Ascending aorta (tissue), 2 donors: ENCODE measurements around the gene SLC25A39. TPM values are rescaled to one million over a fixed set of nuclear protein-coding genes. Genes with fewer than 3 reads are reported as not detected.

ENCODE experiments used
- DNase-seq, 2 donors: peaks; one replicate each; pipeline ENCODE4 v3.0.0-alpha.2; 2019; ENCODE audit warnings: low spot score in 2 of 2
- H3K27ac ChIP-seq, 2 donors: fragments of 200-600 bp; sonication (generic); one replicate each; pipeline ENCODE4 v1.5.1; 2016 to 2017; ENCODE audit warnings: mild to moderate bottlenecking in 1 of 2
- H3K27me3 ChIP-seq: fragments of 200-600 bp; sonication (generic); one replicate; pipeline ENCODE4 v1.5.1; 2017
- H3K36me3 ChIP-seq, 2 donors: fragments of 200-600 bp; sonication (generic); one replicate each; pipeline ENCODE4 v1.5.1; 2016
- H3K4me1 ChIP-seq, 2 donors: fragments of 200-600 bp; sonication (generic); one replicate each; pipeline ENCODE4 v1.5.1; 2016 to 2017; ENCODE audit warnings: mild to moderate bottlenecking in 1 of 2
- H3K4me3 ChIP-seq, 2 donors: fragments of 200-600 bp; sonication (generic); one replicate each; pipeline ENCODE4 v1.5.1; 2016 to 2017; ENCODE audit warnings: mild to moderate bottlenecking in 1 of 2
- H3K9me3 ChIP-seq, 2 donors: fragments of 200-600 bp; sonication (generic); one replicate each; pipeline ENCODE4 v1.5.1; 2016
- intact Hi-C: fragments of 100-400 bp; cut with DNase I; formaldehyde crosslinking; loops from one replicate; pipeline ENCODE4 v1.15.1; 2023
- total RNA-seq: library from RNA; depleted of rRNA; stranded (reverse); fragments of >200 nt; gene quantifications from one replicate; pipeline ENCODE4 v1.1.0, GENCODE V29; 2016
- TF ChIP-seq, protein P1 (sequence below), 3 experiments: fragments of 200-600 bp in 2 of 3; fragments of 450-650 bp in 1 of 3; sonication (generic) in 2 of 3; IDR thresholded peaks; one replicate each; pipeline ENCODE4 v1.5.1; 2016 to 2019; ENCODE audit warnings: antibody characterized with exemption in 3 of 3, mild to moderate bottlenecking in 1 of 3, moderate library complexity in 1 of 3

Gene SLC25A39
- total RNA-seq, 1 donor from 2014 or later = 182 TPM

DNA sequence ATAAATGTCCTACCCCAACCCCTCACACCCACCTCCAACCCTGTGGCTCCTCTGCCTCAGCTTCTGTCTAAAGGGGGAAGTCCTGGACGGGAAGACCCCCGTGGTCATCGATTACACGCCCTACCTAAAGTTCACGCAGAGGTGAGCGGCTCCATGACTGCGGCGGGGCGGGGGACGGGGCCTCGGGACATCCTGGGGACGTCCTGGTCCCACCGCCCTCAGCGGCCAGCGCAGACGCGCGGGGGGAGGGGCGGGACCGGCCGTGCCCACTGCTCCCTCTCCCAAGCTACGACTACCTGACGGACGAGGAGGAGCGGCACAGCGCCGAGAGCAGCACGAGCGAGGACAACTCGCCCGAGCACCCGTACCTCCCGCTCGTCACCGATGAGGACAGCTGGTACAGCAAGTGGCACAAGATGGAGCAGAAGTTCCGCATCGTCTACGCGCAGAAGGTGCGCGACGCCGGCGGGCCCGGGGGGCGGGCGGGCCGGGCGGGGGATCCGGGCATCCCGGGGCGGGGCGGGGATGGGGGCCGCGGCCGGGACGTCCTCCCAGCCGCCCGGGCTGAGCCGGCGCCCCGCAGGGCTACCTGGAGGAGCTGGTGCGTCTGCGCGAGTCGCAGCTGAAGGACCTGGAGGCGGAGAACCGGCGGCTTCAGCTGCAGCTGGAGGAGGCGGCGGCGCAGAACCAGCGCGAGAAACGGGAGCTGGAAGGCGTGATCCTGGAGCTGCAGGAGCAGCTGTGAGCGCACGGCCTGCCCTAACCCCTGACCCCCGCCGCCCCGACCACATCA, 9.6 kb downstream of the SLC25A39 start:
- Histone ChIP-seq H3K4me3 (peak overlapping the region; percentile 50 to 52), H3K36me3 (peaks cover 8 to 9% of the 10 kb centered on the region in 2 donors), H3K4me1 (peaks cover 4 to 9% of the 10 kb centered on the region in 2 donors), H3K27ac (no peak overlapping the region), H3K9me3 (no peaks in the 10 kb centered on the region), H3K27me3 (peaks cover 14% of the 10 kb centered on the region)
- TF ChIP-seq, protein P1, sequence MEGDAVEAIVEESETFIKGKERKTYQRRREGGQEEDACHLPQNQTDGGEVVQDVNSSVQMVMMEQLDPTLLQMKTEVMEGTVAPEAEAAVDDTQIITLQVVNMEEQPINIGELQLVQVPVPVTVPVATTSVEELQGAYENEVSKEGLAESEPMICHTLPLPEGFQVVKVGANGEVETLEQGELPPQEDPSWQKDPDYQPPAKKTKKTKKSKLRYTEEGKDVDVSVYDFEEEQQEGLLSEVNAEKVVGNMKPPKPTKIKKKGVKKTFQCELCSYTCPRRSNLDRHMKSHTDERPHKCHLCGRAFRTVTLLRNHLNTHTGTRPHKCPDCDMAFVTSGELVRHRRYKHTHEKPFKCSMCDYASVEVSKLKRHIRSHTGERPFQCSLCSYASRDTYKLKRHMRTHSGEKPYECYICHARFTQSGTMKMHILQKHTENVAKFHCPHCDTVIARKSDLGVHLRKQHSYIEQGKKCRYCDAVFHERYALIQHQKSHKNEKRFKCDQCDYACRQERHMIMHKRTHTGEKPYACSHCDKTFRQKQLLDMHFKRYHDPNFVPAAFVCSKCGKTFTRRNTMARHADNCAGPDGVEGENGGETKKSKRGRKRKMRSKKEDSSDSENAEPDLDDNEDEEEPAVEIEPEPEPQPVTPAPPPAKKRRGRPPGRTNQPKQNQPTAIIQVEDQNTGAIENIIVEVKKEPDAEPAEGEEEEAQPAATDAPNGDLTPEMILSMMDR (IDR thresholded peaks at IDR 0.05) = no peak
- DNase-seq = no peak
- intact Hi-C loops = no loop called here

GRCh38 chr17:44314524-44314868, 10.1 kb downstream of the SLC25A39 start:
- Histone ChIP-seq H3K27me3 (peaks cover 14% of the 10 kb centered on the region), H3K4me3 (no peak overlapping the region), H3K36me3 (peaks cover 3% of the 10 kb centered on the region in 2 donors), H3K9me3 (no peaks in the 10 kb centered on the region), H3K27ac (no peak overlapping the region), H3K4me1 (peaks cover 4 to 9% of the 10 kb centered on the region in 2 donors)
- intact Hi-C loops = no loop called here
- no peak for DNase-seq
- TF ChIP-seq, protein P1 (IDR thresholded peaks at IDR 0.05) = no peak

DNA sequence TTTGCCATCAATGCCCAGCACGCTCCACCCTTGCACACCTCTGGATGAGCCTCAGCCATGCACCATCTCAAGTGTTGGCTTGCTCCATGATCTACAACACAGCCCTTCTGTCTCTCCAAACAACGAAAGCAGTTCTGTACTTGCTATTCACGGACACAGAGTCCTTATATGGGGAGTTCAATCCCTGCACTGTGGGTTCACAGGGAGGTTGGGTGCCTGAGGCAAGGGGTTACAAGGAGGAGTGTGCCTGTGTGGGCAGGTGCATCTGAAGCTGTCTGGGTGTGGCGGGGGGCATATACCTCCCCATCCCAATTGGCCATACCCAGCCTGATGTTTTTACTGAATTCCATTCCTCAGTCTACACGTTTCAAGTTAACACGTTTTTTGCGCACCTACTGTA, 10.6 kb downstream of the SLC25A39 start:
- TF ChIP-seq, protein P1 (IDR thresholded peaks at IDR 0.05) = no peak
- H3K9me3 ChIP-seq = no peaks in the 10 kb centered on the region
- H3K27me3 ChIP-seq = peaks cover 14% of the 10 kb centered on the region
- intact Hi-C loops = no loop called here
- H3K4me3 ChIP-seq = no peak overlapping the region
- H3K27ac ChIP-seq = no peak overlapping the region
- peaks cover 4 to 9% of the 10 kb centered on the region in 2 donors for H3K4me1 ChIP-seq
- no peak for DNase-seq
- H3K36me3 ChIP-seq = no peaks in the 10 kb centered on the region

- intact Hi-C loops = no loop called here
- H3K27me3 ChIP-seq = peaks cover 14% of the 10 kb centered on the region
- H3K9me3 ChIP-seq = no peaks in the 10 kb centered on the region
- no peak for DNase-seq
- TF ChIP-seq, protein P1 (IDR thresholded peaks at IDR 0.05) = no peak
- no peak overlapping the region for H3K4me3 ChIP-seq
- no peak overlapping the region for H3K27ac ChIP-seq
- peaks cover 4 to 21% of the 10 kb centered on the region in 2 donors for H3K4me1 ChIP-seq
- H3K36me3 ChIP-seq = no peaks in the 10 kb centered on the region
Measured at GRCh38 chr17:44312396-44313104, 12.1 kb downstream of the SLC25A39 start.

DNA sequence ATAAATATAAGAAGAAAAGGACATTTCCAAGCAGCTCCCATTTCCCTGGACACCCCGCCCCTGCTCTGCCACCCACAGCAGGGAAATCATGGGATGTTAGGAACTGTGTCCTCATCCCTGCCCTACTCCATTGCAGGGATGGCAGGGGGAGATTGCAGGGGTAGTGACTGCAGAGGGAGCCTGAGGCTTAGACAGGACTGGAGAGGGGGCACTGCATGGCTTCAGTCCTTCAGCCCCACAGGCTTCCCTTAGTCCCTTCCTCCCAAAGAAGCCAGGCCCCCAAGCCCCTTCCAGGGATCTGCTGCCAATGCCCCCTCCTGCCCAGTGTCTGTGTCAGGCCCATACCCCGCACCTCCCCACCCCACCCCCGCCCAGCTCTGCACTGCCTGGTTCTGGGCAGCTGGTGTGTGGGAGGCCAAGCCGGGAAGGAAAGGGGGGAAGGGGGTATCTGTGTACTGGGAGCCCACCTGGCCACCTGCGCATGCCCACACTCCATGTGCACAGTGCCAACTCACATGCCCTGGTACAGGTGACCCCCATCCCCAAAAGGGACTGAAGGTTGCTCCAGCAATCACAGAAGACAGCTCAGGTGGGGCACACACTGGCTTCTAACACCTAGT, 13.0 kb downstream of the SLC25A39 start:
- DNase-seq = no peak
- Histone ChIP-seq H3K4me1 (peaks cover 4 to 21% of the 10 kb centered on the region in 2 donors), H3K9me3 (no peaks in the 10 kb centered on the region), H3K36me3 (no peaks in the 10 kb centered on the region), H3K27ac (no peak overlapping the region), H3K4me3 (no peak overlapping the region), H3K27me3 (peaks cover 14% of the 10 kb centered on the region)
- intact Hi-C loops = no loop called here
- TF ChIP-seq, protein P1 (IDR thresholded peaks at IDR 0.05) = no peak
